WERI-Rb-1 (cell line): ENCODE data around the gene FBXO10.

Experiments used
- DNase-seq: peaks from one replicate; pipeline ENCODE4 v3.0.0-alpha.2; 2020
- H3K27ac ChIP-seq: fragments of 250-450 bp; sonication (Bioruptor Pico); 2 replicates; pipeline ENCODE4 v1.5.1; 2020; ENCODE audit warnings: mild to moderate bottlenecking, moderate library complexity
- H3K27me3 ChIP-seq: fragments of 250-450 bp; sonication (Bioruptor Pico); 2 replicates; pipeline ENCODE4 v1.5.1; 2021; ENCODE audit warnings: mild to moderate bottlenecking, low read depth, moderate library complexity; ENCODE audit not compliant: insufficient read depth, severe bottlenecking
- H3K36me3 ChIP-seq: fragments of 250-450 bp; sonication (Bioruptor Pico); 2 replicates; pipeline ENCODE4 v1.5.1; 2020; ENCODE audit warnings: mild to moderate bottlenecking, moderate library complexity
- H3K4me3 ChIP-seq: 2 replicates; pipeline ENCODE4 v1.5.1; 2011; ENCODE audit warnings: low read depth, mild to moderate bottlenecking, control low read depth, low read length
- H3K9me3 ChIP-seq: fragments of 250-450 bp; sonication (Bioruptor Pico); 2 replicates; pipeline ENCODE4 v1.5.1; 2021; ENCODE audit warnings: mild to moderate bottlenecking, moderate library complexity; ENCODE audit not compliant: severe bottlenecking
- TF ChIP-seq, protein P1 (sequence below): IDR thresholded peaks from 2 replicates; pipeline ENCODE4 v1.5.1; 2011; ENCODE audit warnings: low read depth, mild to moderate bottlenecking, control low read depth, inconsistent platforms, low read length

Gene FBXO10, protein sequence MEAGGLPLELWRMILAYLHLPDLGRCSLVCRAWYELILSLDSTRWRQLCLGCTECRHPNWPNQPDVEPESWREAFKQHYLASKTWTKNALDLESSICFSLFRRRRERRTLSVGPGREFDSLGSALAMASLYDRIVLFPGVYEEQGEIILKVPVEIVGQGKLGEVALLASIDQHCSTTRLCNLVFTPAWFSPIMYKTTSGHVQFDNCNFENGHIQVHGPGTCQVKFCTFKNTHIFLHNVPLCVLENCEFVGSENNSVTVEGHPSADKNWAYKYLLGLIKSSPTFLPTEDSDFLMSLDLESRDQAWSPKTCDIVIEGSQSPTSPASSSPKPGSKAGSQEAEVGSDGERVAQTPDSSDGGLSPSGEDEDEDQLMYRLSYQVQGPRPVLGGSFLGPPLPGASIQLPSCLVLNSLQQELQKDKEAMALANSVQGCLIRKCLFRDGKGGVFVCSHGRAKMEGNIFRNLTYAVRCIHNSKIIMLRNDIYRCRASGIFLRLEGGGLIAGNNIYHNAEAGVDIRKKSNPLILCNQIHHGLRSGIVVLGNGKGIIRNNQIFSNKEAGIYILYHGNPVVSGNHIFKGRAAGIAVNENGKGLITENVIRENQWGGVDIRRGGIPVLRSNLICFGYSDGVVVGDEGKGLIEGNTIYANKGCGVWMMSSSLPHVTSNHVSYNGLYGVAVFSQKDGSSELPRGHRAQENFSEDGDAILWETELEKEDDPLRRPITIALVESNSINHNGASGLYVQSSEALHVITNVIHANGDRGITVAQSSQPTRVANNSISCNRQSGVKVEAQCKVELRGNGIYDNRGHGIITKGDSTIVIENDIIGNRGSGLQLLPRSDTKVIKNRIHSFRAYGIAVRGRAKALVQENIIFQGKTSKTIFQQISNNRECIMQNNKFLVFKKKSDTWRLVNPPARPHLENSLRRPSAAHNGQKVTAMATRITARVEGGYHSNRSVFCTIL

DNA sequence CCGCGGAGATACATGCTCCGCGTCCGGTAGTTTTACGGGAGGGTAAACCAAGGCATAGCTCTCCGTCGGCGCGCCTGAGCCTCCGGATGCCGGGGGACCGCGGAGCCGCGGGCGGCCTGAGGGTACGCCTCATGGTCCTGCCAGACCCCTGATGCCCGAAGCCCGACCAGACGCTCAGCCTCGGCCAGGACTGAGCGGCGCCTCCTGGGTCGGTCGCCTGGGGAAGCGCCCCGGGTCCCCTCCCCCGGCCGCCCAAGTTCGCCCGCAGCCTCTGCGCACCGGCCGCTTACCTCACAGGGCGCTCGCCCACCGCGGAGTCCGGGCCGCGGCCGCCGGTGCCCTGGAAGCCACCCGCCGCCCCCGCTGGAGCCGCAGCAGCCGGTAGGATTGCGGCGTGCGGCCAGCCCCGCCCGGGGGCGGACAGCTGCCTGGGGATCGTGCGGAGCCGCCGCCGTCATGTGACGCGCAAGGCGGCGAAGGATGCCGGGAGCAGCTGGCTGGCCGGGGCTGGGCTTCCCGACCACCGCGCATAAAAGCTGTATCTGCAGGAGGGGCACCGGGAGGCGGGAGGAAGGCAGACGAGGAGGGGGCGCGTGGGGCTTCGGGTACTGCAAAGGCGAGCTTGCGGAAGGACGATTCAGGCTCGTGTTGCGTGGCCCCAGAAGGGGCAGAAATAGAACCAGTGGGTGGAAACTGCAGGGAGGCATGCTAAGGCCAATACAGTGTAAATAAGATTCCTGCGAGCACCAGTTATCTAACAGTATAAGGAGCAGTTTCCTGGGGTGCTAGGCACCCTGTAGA lies at the start of gene FBXO10:
TSS of gene FBXO10 (minus strand) at position 460 of the 801 bp plus-strand sequence. CDS start 34,612 bp downstream, outside the sequence.
- TF ChIP-seq, protein P1, sequence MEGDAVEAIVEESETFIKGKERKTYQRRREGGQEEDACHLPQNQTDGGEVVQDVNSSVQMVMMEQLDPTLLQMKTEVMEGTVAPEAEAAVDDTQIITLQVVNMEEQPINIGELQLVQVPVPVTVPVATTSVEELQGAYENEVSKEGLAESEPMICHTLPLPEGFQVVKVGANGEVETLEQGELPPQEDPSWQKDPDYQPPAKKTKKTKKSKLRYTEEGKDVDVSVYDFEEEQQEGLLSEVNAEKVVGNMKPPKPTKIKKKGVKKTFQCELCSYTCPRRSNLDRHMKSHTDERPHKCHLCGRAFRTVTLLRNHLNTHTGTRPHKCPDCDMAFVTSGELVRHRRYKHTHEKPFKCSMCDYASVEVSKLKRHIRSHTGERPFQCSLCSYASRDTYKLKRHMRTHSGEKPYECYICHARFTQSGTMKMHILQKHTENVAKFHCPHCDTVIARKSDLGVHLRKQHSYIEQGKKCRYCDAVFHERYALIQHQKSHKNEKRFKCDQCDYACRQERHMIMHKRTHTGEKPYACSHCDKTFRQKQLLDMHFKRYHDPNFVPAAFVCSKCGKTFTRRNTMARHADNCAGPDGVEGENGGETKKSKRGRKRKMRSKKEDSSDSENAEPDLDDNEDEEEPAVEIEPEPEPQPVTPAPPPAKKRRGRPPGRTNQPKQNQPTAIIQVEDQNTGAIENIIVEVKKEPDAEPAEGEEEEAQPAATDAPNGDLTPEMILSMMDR = no peak
- DNase-seq = peak; percentile 90

DNA sequence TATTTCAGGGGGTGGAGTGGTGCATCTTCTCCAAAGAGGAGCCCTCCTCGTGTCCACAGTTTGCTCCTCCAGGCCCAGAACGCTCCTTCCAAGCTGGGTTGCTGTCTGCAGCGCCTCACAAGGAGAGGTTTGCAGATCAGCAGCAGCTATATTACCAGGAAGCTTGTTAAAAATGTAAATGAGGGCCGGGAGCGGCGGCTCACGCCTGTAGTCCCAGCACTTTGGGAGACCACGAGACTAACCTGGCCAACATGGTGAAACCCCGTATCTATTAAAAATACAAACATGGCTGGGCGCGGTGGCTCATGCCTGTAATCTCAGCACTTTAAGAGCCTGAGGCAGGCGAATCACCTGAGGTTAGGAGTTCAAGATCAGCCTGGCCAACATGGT lies 49.6 kb upstream of the FBXO10 start:
- Histone ChIP-seq H3K9me3 (no peaks in the 10 kb centered on the region), H3K27me3 (no peaks in the 10 kb centered on the region), H3K36me3 (no peaks in the 10 kb centered on the region), H3K4me3 (no peak overlapping the region), H3K27ac (no peak overlapping the region)
- DNase-seq = no peak
- TF ChIP-seq, protein P1 = no peak

More for the DNA sequence above, at the start of gene FBXO10:
- H3K36me3 ChIP-seq = peaks cover 43% of the 10 kb centered on the region
- H3K4me3 ChIP-seq = peak within 1 kb of the TSS; percentile 97
- H3K9me3 ChIP-seq = no peaks in the 10 kb centered on the region
- peak within 1 kb of the TSS; percentile 97 for H3K27ac ChIP-seq
- no peaks in the 10 kb centered on the region for H3K27me3 ChIP-seq

DNA sequence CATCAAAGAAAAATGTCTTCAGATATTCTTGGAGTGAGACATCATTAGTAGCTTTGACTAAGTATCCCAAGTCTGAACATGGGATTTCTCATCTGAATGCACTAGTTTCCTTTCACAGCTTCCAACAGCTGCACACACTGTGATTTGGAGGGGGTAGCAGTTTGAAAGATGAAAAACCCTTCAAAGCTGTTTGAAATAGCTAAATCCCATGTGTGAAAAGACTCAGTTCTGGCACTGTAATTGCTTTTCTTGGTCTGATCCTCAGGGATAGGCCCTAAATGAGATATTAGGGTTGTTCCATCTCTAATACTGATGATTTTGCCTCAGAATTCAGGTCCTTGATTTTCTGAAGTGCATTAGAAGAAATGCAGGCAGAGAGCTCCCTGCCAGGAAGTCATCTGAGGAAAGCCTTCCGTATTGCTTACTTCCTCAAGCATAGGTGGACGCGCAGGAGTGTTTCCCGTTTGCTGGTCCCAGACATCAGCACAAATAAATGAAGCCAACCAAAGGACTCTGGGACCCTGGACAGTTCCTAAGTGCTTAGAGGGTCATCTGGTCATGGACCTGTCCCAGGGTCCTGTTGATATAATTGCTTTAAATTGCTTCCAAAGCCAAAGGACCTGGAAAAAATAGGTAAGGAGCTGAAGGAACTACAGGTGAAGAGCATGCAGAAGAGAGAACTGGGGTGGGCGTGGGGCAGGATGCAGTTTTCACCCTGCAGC lies 49.0 kb upstream of the FBXO10 start:
- Histone ChIP-seq H3K36me3 (no peaks in the 10 kb centered on the region), H3K9me3 (no peaks in the 10 kb centered on the region), H3K27me3 (no peaks in the 10 kb centered on the region), H3K27ac (no peak overlapping the region), H3K4me3 (no peak overlapping the region)
- no peak for DNase-seq
- TF ChIP-seq, protein P1 = no peak

DNA sequence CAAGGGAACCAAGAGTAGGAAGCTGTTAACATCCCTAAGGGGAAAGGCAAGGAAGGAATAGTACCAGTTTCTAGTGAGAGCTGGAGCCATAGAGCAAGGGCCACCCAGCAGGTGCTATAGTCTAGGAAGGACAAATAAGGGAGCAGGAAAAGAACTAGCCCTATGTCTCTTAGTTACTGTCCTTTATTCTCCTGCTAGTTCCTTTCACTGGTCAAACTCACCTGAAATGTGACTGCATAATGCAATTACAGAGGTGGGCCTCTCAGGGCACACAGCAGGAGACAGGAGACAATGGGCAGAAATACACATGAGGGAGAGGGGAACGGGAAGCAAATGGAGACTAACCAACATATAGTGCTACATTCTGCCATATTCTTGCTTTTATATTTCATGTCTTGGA lies 47.9 kb upstream of the FBXO10 start:
- no peak for DNase-seq
- TF ChIP-seq, protein P1 = no peak
- 0 out of 2 replicates have a peak overlapping the region, but pooled peaks have one; percentile 9 for H3K27ac ChIP-seq
- no peaks in the 10 kb centered on the region for H3K27me3 ChIP-seq
- no peaks in the 10 kb centered on the region for H3K36me3 ChIP-seq
- H3K4me3 ChIP-seq = no peak overlapping the region
- no peaks in the 10 kb centered on the region for H3K9me3 ChIP-seq

DNA sequence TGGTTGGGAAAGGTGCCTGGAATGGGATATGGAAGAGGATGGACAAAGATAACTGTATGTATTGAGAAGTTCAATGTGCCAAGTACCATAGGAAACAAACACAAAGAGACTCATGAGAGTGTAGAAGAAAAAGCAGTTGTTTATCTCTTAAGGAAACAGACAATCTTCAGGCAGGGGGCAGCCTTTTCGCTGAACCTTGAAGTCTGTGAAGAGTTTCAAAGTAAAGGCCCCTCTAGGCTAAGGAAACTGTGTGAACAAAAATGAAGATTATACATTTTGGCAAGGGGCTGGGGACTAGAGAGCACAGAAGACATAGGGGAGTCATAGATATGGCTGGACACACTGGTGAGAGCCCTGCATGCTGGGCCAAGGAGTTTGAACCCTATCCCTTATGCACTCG lies 47.1 kb upstream of the FBXO10 start:
- Histone ChIP-seq H3K9me3 (no peaks in the 10 kb centered on the region), H3K27ac (no peak overlapping the region)
- DNase-seq = no peak

More for the DNA sequence above, 47.1 kb upstream of the FBXO10 start:
- Histone ChIP-seq H3K4me3 (no peak overlapping the region), H3K27me3 (no peaks in the 10 kb centered on the region), H3K36me3 (no peaks in the 10 kb centered on the region)
- TF ChIP-seq, protein P1 = no peak
